Erythroblast (primary cell): ENCODE data around the gene SLC38A9.

Source experiments
- GATA1 ChIP-seq: IDR thresholded peaks from 2 replicates; pipeline ENCODE4 v1.6.1; 2011; ENCODE audit warnings: low read depth, mild to moderate bottlenecking, control low read depth, low read length, moderate library complexity
- POLR2A ChIP-seq: IDR thresholded peaks from 2 replicates; pipeline ENCODE4 v1.6.1; 2011; ENCODE audit warnings: mild to moderate bottlenecking, low read length

- TF ChIP-seq POLR2A (no peak), GATA1 (no peak)
These were observed 85.3 kb downstream of the SLC38A9 start for GRCh38 chr5:55626790-55627189.
